EL (cell line): ENCODE results near the gene MPZ.
A peak's percentile ranks its signal among the peaks of the same experiment; 100 is the strongest.
"Not testable (repeated sequence)": the region's sequence is repeated elsewhere in the genome, so short reads cannot be mapped to it uniquely, and the experiment has no call there.

Experiments used
- DNase-seq: peaks from one replicate; pipeline ENCODE4 v3.0.0-alpha.2; 2016

MPZ gene

DNA sequence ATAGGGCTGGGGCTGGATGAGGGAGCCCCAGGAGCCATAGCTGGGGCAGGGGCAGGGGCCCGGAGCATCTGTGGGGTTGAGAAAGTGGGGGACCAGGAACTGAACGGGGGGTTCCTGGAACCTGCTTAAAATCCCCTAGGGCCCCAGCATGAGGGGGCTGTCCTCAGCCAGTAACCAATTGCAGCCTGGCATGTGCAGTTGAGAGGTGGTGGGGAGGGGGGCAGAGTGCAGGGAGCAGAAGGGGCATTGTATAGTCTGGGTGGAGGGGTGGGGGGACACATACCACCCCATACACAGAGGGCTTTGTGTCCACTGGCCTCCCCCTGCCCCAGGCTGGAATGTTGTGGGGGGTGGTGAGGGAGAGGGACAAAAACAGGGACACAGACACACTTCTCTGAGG is at the start of gene MPZ:
TSS of gene MPZ (minus strand) at position 101 of the 400 bp plus-strand sequence. CDS start at position 38, 63 bp downstream.
- DNase-seq: no peak

DNA sequence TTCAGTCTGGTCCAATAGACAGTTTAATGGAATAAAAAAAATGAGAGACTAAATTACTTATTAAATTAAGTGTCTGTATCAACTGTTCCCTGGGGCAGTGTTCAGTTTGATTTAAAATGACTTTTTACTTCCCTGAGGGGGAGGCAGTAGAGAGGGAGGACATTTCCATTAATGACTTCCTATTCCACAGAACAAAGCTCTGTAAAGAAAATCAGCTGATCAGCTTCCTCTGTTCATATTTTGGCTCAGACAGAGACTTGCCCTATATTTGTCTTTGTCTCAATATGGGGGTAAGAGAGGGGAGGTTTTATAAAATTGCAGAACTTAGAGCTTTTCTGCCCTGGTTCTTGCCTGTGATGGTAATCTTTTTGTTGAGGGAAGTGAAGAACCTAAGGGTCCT is 49.5 kb upstream of the MPZ start:
- DNase-seq: no peak

DNA sequence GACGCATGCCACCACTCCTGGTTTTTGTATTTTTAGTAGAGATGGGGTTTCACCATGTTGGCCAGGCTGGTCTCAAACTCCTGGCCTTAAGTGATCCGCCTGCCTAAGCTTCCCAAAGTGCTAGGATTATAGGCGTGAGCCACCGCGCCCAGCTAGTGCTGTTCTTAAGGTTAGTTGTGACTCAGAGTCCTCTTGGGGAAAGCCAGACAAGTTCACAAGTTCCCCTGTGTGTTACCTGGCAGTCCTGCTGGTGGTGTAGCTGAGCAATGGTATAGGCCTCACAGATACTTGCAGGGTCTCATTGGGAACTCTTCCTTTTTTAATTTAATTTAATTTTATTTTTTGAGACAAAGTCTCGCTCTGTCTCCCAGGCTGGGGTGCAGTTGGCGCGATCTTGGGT is 47.3 kb upstream of the MPZ start:
- DNase-seq: no peak

DNA sequence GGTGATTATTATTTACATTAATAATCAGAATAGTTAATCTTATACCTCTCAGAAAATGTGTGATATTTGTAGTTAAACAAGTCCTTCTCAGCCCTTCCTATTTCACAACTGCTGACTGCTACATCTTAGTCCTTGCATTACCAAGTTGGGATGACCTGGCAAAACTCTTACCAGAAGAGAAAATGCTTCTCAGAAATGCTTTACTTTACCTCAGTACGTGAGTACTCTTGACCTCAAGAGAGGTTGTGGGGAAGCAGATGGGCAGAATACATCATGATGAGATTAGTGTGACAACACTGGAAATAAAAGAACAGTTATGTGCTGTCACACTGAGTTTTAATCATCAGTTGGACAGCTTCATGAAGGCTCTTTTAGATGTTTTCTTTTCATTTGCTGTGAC is 41.7 kb upstream of the MPZ start:
- no peak for DNase-seq

DNA sequence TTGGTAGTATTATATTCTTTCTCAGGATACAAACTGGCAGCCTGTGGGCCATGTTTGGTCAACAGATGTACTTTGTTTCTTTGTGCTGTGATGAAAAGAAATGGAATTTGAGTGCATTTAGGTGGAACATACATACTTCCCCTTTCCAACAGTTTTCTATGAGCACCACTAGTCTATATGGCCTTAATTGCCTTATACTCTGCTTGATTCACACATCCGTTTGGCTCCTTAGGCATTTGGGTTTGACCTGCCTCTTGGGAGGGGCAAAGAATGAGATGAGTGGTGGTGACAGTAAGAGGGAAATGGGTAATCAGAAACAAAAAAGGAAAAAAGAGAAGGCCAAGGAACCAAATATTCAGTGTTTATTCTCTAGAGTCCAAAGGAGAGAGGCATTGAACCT is 40.9 kb upstream of the MPZ start:
- no peak for DNase-seq

DNA sequence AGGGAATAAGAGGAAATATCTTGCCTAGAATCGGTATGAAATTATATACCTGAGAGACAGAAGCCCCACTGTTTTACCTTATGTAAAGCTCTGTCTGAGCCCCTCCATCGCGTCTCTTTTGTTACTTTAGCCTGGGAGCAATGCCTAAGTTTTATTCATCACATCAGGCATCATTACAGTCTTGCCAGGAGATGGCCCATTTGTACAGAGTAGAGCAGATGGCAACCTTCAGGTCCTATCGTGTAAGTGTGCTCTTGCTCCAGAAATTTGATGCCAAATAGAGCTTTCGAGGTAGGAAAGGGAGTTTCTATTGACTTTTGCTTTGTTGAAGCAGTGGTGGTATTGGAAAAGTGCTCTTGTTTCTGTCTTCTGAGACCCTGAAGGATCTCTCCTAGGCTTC is 33.1 kb upstream of the MPZ start:
- no peak for DNase-seq

DNA sequence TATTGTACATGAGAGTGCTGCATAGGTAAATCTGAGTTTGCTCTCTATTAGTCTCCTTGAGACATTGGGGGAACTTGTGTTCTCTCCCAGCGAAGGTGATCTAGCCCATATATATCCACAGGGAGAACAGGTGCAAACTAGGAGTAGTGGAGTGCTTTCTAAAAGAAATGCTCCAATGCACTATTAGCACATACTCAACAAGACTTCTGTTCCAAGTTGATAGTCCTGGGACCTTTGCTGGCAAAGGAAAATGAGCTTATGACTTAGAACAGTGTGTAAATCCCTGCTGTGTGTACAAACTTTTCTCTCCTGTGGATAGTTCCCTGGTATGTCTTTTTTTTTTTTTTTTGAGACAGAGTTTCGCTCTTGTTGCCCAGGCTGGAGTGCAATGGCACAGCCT is 32.4 kb upstream of the MPZ start:
- DNase-seq: no peak

DNA sequence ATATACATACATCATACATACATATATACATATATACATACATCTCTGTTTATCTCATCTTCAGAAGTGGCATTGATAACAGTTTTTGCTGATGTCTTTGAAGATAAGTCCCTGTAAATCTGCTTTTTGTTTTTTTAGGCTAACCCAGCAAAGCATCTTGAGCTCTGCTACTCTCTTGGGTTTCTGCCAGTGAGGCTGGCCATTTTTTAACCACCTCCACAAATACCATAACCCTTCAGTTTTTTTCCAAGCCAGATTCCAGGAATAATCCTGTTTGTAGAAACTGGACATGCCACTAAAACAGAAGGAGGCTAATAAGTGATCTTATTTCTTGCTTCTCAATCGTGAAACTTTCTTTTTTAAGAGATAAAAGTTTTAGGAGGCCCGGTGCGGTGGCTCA is 26.0 kb upstream of the MPZ start:
- peak; percentile 9 for DNase-seq

DNA sequence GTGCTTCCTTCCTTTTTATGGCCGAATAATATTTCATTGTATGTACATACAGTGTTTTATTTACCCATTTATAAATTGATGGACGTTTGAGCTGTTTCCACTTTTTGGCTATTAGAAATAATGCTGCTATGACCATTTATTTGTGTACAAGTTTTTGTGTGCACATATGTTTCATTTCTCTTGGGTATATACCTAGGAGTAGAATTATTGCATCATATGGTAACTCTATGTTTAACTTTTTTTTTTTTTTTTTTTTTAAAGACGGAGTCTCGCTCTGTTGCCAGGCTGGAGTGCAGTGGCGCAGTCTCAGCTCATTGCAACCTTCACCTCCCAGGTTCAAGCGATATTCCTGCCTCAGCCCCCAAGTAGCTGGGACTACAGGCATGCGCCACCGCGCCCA is 23.4 kb upstream of the MPZ start:
- DNase-seq: no peak

DNA sequence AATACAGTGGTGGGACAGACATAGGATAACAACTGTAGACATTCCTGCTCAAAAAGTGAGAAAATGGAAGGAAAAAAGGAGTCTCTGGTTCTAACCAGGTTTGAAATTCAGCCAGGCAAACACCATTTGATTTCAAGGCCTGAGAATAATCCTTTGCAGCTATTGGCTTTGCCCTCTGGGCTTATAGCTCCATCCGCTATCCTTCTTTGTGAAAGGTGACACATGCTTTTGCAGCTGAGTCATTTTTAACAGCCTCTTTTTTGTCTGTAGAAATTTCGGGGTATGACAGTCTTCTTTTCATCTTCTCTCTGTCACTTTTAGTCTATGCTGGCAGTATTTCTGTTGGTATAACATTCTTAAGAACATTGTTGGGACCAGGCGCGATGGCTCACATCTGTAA is 20.6 kb upstream of the MPZ start:
- peak; percentile 62 for DNase-seq

DNA sequence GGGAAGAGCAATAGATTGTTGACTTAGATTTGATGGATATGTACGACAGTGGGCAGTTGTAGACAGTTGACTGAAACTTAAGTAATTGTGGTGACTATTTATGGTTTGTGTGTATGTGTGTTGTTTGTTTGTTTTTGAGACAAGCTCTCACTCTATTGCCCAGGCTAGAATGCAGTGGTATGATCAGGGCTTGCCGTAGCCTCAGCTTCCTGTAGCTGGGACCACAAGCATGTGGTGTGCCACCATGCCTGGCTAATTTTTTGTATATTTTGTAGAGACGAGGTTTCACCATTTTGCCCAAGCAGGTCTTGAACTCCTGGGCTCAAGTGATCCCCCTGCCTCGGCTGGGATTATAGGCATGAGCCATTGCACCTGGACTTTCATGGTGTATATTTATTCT is 14.3 kb upstream of the MPZ start:
- no peak for DNase-seq

DNA sequence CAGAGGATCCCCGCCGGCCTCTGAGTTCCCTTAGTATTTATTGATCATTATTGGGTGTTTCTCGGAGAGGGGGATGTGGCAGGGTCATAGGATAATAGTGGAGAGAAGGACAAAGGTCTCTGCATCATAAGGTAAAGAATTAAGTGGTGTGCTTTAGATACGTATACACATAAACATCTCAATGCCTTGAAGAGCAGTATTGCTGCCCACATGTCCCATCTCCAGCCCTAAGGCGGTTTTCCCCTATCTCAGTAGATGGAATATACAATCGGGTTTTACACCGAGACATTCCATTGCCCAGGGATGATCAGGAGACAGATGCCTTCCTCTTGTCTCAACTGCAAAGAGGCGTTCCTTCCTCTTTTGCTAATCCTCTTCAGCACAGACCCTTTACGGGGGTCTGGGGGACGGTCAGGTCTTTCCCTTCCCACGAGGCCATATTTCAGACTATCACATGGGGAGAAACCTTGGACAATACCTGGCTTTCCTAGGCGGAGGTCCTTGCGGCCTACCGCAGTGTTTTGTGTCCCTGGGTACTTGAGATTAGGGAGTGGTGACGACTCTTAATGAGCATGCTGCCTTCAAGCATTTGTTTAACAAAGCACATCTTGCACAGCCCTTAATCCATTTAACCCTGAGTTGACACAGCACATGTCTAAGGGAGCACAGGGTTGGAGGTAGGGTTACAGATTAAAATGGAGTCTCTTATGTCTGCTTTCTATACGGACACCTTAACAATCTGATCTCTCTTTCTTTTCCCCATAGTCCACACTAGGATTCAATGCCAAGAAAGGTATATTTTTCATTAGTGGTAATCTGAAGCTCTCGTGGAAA is 6.3 kb upstream of the MPZ start:
- DNase-seq: not testable (repeated sequence)

DNA sequence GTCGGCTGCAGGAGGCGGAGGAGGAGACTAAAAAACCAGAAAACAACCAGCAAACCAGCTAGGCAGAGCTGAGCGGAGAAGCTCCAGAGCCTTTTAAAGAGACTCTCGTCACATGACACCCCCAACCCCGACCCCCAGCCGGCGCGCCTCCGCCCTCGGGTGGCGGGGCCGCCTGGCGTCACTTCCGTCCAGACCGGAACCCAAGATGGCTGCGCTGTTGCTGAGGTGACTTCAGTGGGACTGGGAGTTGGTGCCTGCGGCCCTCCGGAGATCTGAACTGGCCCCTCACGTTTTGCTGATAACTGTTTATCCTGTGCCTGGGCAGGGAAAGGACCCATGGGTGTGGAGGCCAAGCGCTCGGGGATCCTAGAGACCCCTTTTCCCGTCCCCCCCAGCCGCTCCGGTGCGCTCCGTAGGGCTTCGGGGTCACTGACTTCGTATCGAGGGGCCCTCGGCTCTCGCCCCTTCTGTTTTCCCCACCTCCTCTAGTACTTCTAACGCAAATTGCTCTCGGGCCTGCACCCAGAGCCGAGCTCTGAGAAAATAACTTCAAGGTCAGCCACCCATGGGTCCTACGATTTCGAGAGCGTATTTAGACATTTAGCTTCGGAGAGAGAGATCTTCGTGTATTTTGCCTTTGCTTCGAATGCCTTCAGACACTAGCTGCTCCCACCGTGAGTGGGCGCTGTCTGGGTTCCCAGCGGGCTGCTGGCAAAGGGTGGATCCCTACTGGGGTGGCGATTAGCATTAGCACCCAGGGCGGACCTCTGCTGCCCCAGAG is 4.6 kb upstream of the MPZ start, which contains the start of gene SDHC:
TSS of gene SDHC (plus strand) at position 181 of the 781 bp plus-strand sequence. CDS start at position 206, 25 bp downstream.
- peak; percentile 82 for DNase-seq

DNA sequence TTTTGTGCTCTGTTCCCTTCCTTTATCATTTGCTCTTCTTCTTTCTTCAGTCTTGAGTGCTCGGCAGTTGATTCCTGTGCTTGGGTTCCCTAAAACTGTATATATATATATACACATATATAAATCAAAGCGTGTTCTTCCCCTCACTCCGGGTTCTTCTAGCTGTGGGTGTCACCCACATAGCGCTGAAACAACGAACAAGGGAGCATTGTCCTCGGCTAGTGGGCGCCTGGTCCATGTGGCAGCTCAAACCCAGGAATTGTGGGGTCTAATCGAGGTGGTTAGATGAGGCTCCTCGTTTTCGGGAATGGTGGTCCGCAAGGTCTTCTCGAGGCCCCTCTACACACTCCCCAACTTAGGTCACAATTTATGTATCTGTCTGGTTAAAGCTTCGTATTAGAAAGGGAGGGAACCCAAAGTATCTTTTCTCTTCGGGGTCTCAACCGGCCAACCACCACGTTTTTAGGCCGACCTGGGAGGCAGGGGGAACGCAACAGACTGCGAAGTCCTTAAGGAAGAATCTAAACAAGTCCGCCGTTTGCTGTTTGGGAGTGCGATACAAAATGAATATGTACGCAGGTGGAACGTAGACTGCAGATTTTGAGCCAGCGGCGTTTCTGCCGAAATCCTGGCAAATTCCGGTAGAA is 3.9 kb upstream of the MPZ start:
- DNase-seq: no peak

DNA sequence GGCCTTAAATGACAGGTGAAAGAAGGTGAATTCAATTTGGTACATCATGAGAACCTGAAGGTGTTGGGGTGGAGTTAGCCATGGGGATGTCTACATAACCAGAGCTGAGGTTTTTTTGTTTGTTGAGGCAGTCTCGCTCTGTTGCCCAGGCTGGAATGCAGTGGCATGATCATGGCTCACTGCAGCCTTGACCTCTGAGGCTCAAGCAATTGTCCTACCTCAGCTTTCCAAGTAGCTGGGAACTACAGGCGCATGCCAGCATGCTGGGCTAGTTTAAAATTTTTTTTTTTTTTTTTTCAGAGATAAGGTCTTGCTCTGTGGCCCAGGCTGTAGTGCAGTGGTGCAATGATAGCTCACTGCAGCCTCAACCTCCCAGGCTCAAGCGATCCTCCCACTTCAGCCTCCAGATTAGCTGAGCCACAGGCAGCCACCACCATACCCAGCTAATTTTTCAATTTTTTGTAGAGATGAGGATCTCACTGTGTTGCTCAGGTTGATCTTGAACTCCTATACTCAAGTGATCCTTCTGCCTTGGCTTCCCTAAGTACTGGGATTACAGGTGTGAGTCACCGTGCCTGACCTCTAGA is 1.9 kb upstream of the MPZ start:
- no peak for DNase-seq

DNA sequence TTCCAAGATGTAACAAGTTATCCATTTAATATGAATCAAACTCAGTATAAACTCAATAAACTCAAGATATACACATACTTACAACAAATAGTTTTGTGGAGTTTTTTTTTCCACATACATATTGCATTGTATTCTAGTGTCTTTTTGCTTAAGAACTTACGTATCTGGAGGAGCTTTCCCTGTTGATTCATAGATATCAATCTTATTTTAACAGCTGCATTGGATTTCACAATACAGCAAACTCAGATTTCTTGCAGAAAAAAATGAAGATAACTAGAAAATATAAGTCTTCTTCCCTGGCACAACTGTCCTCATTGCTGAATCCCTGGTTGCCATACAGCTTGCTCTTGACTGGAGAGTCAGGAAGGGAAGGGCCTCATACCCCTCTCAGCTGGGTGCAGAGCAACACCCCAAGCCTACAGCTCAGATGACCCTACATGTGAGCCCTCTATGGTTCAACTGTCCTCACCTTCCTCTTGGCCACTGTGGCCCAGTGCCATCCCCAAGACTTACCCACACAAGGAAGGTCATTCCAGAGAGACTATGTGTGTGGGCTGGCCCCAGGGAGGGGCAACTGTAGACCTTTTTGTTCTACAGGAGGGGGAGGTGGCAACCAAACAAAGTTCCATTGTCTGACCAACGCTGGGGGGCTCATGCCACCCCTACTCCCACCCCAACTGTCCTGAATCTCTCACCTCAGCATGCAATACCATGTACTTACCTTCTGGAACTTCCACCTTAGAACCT is 1.7 kb downstream of the MPZ start:
- no peak for DNase-seq

DNA sequence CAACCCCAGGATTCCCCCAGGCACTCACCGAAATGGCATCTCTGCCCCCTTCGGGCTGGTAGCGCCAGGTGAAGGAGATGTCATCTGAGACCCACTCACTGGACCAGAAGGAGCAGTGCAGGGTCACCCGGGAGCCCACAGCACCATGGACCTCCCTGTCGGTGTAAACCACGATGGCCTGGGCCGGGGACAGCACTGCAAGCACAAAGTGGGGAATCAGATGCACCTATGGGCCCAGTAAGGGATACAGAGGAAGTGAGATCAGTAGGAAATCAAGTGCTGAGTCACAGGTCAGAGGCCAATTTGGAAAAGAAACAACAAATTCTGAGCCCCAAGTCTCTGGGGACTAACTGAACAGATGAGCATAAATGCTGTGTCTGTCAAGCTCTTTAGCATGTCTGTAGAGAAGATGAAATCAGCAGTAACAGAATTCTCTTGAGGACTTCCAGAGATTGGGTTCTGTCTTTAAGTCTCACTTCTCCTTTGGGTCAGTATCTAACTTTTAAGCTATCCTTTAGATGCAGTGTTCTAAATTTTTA is 2.5 kb downstream of the MPZ start:
- peak; percentile 69 for DNase-seq

DNA sequence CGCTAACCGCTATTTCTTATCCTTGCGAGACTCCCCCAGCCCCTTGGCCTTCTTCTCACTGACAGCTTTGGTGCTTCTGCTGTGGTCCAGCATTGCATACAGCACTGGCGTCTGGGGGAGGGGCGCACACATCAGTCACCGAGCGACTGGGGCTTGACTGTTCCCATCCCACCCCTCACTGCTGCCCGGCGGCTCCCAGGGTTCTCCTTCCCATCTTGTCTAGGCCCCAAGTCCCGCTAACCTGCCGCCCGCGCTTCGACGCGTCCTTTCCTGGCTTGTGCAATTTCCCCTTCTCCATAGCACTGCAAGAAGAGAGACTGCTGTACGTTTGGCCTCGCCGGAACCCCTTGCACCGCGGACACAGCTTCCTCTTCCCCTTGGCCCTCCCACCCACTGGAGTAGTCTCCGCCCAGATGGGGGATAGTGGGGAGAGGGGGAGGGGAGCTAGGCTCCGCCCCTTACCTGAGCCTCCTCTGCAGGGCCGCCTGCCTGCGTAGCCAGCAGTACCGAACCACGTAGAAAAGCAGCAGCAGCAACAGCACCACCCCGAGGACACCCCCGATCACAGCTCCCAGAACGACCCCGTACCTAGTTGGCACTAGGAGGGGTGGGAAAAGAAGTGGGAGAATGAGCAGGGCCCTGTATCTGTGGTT is 3.8 kb downstream of the MPZ start:
- peak; percentile 47 for DNase-seq

DNA sequence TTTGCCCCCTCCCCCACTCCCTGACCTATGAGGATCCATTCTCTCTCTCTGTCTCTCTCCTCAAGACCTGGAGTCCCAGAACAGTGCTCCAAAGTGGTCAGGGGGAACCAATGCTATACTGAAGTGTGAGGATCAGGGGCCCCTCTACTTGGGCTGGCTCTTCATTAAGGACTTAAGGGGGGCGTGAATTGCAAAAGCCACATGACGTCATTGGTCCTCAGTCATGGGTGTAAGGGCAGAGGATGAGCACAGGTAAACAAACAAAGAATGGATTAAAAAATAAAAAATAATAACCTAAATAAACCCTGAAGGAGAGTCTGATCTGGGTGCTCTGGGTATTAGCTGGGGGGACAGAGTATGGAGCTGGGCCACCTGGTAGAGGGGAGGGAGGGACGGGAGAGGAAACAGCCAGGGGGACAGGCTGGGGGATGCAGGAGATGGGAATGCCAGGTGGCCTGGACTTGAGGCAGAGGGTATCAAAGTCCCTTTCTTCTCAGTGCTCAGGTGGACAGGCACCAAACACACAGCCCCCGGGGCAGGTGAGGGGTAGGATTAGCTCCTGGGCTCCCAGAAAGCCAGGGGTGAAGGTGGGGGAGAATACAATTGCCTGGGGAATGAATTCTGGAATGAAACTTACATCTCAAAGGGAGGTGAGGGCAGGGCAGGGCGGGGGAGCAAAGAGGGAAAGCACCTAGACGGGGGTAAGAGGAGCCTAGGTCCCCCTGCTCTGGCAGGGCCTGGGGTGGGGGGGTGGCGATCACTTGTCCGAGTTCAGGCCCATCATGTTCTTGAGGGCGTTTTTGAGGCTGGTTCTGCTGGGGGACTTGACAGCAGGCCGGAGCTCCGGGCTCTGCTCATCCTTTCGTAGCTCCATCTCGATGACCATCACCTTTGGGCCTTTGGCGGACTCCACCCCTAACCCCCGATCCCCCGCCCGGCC is 4.6 kb downstream of the MPZ start:
- DNase-seq: no peak

DNA sequence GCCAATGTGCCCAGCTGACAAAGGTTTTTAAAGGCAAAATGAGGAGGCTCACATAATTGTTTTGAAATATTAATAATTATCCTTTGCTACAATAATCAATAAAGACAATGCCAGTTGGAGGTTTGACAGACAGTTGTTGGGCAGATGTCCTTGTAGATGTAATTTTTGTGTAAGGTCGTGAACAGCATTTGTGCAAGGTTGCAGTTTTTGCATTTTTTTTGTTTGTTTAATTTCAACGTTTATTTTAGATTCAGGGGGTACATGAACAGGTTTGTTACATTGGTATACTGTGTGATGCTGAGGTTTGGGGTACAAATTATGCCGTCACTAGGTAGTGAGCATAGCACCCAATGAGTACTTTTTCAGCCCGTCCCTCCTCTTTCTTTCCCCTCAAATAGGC is 9.3 kb downstream of the MPZ start:
- no peak for DNase-seq

DNA sequence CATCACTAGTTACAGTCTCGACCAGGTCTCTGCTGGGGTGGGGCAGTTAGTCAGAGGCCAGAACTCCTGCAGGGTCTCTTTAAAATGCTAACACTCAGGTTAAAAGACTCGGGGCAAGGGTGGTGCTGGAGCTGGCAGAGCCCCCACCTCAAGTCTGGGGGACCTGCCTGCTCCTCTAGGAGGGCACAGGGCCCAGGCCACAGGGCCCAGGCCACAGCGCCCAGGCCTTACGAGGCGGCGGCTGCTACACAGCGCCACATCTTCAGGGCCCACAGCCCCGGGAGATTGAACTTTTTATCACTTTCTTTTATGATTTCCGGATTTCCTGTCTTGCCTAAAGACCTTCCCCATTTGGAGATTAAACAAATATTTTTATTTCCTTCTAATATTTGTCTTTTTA is 10.4 kb downstream of the MPZ start:
- no peak for DNase-seq
